Measurements from ENCODE around the gene NUP107.

NUP107 gene

GRCh38 chr12:68791897-68792481 lies 105.2 kb downstream of the NUP107 start:
- H3K4me3 ChIP-seq (ENCODE audit: low read depth, low read length) = no peak overlapping the region
- no peak for TF ChIP-seq CTCF (IDR thresholded peaks at IDR 0.05; ENCODE audit: low read depth, low read length)
- in situ Hi-C loops (cut with HindIII; ENCODE audit: low sequenced_read_pairs) = no loop called here
- no peak for DNase-seq (ENCODE audit: low read depth, low spot score)

- no peak overlapping the region for H3K4me3 ChIP-seq (ENCODE audit: low read depth, low read length)
- no peak for TF ChIP-seq CTCF (IDR thresholded peaks at IDR 0.05; ENCODE audit: low read depth, low read length)
- peak; percentile 22 for DNase-seq (ENCODE audit: low read depth, low spot score)
- in situ Hi-C loops (cut with HindIII; ENCODE audit: low sequenced_read_pairs) = no loop called here
Measured at GRCh38 chr12:68792952-68793351, 106.2 kb downstream of the NUP107 start.

DNA sequence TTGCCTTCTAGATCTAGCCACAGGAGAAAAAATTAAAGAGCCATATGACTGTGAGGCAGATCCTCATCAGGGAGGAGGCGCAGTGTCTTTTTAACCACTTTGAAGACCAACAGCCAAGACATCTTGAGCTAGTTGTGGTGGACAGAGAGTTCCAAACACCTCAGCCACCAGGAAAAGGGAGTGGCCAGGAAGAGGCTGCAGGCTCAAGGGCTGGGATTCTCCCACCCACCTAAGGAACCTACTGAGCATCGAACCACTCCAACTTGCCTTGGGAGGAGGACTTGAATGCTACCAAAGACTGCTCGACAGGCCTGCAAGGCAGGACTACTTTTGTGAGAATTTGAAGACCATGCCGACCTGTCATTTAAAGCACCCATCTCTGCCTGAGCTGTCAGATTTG lies 106.7 kb downstream of the NUP107 start:
- no peak for TF ChIP-seq CTCF (IDR thresholded peaks at IDR 0.05; ENCODE audit: low read depth, low read length)
- in situ Hi-C loops (cut with HindIII; ENCODE audit: low sequenced_read_pairs) = no loop called here
- no peak for DNase-seq (ENCODE audit: low read depth, low spot score)
- no peak overlapping the region for H3K4me3 ChIP-seq (ENCODE audit: low read depth, low read length)

GRCh38 chr12:68793975-68794652 lies 107.3 kb downstream of the NUP107 start:
- no peak for TF ChIP-seq CTCF (IDR thresholded peaks at IDR 0.05; ENCODE audit: low read depth, low read length)
- no peak overlapping the region for H3K4me3 ChIP-seq (ENCODE audit: low read depth, low read length)
- in situ Hi-C loops (cut with HindIII; ENCODE audit: low sequenced_read_pairs) = no loop called here
- DNase-seq (ENCODE audit: low read depth, low spot score) = no peak

DNA sequence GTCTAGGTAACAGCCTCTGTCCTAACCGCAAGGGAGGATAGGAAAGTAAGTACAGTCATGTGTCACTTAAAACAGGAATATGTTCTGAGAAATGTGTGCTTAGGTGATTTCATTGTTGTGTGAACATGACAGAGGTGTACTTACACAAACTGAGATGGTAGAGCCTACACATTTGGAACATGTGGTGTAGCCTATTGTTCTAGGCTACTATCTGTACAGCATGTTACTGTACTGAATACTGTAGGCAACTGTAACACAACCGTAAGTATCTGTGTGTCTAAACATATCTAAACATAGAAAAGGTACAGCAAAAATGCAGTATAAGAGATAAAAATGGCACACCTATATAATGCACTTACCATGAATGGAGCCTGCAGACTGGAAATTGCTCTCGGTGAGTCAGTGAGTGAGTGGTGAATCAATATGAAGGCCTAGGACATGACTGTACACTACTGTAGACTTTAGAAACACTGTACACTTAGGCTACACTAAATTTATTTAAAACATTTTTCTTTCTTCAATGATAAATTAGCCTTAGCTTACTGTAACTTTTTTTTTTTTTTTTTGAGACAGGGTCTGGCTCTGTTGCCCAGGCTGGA lies 108.0 kb downstream of the NUP107 start:
- no peak for TF ChIP-seq CTCF (IDR thresholded peaks at IDR 0.05; ENCODE audit: low read depth, low read length)
- peak; percentile 63 for DNase-seq (ENCODE audit: low read depth, low spot score)
- in situ Hi-C loops (cut with HindIII; ENCODE audit: low sequenced_read_pairs) = no loop called here
- no peak overlapping the region for H3K4me3 ChIP-seq (ENCODE audit: low read depth, low read length)
